GM12864 (cell line): ENCODE measurements around the gene UPP2.

Experiments used
- DNase-seq: peaks from one replicate; pipeline ENCODE4 v3.0.0-alpha.2; 2011; ENCODE audit warnings: low read depth
- H3K4me3 ChIP-seq: 2 replicates; pipeline ENCODE4 v1.5.1; 2011; ENCODE audit warnings: mild to moderate bottlenecking, low read depth, low read length, control low read depth
- TF ChIP-seq, protein P1 (sequence below): IDR thresholded peaks from 2 replicates; pipeline ENCODE4 v1.5.1; 2011; ENCODE audit warnings: low read depth, mild to moderate bottlenecking, moderate library complexity, low read length, control low read depth, inconsistent platforms; ENCODE audit errors: missing control alignments

The UPP2 gene

GRCh38 chr2:158101384-158101926, at the start of gene UPP2:
Gene UPP2, plus strand, starts transcription at chr2:158101876. Its CDS starts 188 bp downstream, at chr2:158102064.
- no peak for DNase-seq
- TF ChIP-seq, protein P1, sequence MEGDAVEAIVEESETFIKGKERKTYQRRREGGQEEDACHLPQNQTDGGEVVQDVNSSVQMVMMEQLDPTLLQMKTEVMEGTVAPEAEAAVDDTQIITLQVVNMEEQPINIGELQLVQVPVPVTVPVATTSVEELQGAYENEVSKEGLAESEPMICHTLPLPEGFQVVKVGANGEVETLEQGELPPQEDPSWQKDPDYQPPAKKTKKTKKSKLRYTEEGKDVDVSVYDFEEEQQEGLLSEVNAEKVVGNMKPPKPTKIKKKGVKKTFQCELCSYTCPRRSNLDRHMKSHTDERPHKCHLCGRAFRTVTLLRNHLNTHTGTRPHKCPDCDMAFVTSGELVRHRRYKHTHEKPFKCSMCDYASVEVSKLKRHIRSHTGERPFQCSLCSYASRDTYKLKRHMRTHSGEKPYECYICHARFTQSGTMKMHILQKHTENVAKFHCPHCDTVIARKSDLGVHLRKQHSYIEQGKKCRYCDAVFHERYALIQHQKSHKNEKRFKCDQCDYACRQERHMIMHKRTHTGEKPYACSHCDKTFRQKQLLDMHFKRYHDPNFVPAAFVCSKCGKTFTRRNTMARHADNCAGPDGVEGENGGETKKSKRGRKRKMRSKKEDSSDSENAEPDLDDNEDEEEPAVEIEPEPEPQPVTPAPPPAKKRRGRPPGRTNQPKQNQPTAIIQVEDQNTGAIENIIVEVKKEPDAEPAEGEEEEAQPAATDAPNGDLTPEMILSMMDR = no peak
- no peak within 1 kb of the TSS for H3K4me3 ChIP-seq

DNA sequence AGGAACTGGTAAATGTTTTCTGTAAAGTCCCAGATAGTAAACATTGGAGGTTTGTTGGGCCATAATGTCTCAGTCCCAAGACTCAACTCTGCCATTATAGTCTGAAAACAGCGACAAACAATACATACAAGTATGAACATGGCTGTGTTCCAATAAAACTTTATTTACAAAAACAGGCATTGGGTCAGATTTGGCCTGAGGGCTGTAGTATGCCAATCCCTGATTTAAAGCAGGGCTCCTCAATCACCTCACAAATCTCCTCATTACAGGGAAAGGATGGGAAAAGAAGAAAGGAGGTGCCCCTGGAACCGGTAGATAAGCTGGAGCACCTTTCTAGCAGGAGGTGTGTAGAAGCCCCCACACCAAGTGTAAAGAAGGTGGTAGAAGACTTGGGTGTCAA, 48.9 kb upstream of the UPP2 start:
- no peak for DNase-seq
- TF ChIP-seq, protein P1 = no peak
- H3K4me3 ChIP-seq = no peak overlapping the region

GRCh38 chr2:158056875-158057274, 44.8 kb upstream of the UPP2 start:
- no peak overlapping the region for H3K4me3 ChIP-seq
- TF ChIP-seq, protein P1 = no peak
- no peak for DNase-seq

DNA sequence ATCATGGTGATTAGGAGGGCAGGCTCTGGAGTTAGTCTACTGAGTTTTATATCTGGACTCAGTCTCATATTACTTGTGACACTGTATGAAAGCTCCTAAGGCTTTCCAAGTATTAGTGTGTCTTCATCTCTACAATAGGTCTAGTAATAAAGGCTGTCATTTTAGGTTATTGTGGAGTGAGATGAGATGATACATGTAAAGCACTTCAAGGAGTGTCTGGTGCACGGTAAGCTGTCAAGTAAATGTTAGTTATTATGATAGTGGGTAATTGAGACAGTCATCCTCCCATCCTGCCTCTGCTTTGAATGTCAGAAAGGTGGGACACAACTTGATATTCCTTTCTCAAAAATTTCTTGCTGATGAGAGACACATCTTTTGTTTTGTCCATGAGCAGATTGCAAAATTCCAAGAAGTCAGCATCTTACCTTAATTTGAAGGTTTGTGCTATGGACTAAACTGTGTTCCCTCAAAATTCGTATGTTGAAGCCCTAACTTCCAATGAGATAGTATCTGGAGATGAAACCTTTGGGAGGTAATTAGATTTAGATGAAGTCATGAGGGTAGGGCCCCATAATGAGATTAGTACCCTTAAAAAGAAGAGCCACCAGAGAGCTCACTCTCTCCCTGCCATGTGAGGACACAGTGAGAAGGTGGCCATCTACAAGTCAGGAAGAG, 41.4 kb upstream of the UPP2 start:
- DNase-seq = no peak
- no peak overlapping the region for H3K4me3 ChIP-seq
- TF ChIP-seq, protein P1 = no peak

- H3K4me3 ChIP-seq = no peak overlapping the region
- TF ChIP-seq, protein P1 = no peak
- DNase-seq = no peak
These were observed 40.7 kb upstream of the UPP2 start for GRCh38 chr2:158060835-158061435.

GRCh38 chr2:158061763-158062162, 39.9 kb upstream of the UPP2 start:
- TF ChIP-seq, protein P1 = no peak
- DNase-seq = no peak
- no peak overlapping the region for H3K4me3 ChIP-seq
